Esophagus muscularis mucosa (tissue), 3 donors: ENCODE results near the gene CCDC92B.

Source experiments
- POLR2A ChIP-seq: fragments of 450-650 bp; IDR thresholded peaks from one replicate; pipeline ENCODE4 v1.6.1; 2017; ENCODE audit warnings: antibody characterized with exemption, moderate library complexity, mild to moderate bottlenecking, low read depth
- TF ChIP-seq, protein P1 (sequence below), 3 experiments: fragments of 200-600 bp in 2 of 3; fragments of 450-650 bp in 1 of 3; sonication (generic) in 2 of 3; IDR thresholded peaks; one replicate each; pipeline ENCODE4 v1.5.1; 2017 to 2019; ENCODE audit warnings: antibody characterized with exemption in 3 of 3, mild to moderate bottlenecking in 2 of 3, moderate library complexity in 1 of 3

DNA sequence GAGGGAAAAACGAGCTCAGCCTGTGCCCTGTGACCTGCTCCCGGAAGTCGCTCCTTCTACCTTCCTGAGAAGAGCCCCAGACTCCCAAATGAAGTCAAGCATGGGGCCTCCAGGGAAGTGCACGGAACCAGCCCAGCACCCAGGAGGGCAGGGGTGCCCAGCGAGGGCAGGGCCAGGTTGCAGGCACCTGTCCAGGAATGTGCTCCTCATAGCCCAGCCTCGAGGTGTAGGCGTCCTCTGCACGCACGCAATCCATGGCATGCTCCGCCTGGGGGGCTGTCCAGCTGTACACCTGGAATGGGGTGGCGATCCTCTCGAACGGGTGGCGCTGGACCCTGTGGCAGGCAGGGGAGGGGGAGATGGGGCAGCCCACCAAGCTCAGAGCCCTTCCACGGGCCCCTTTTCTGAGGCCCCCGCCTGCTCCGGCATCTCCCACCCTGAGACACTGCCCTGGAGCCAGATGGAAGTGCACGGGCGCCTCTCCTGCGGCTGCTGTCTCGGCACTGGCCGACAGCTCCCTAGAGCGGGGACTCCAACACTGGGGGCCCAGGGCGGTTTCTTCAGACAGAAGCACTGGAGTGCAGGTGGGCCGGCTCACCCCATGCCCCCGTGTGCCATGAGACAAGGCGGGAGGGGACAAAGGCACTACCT lies 48.8 kb downstream of the CCDC92B start:
- TF ChIP-seq, protein P1, sequence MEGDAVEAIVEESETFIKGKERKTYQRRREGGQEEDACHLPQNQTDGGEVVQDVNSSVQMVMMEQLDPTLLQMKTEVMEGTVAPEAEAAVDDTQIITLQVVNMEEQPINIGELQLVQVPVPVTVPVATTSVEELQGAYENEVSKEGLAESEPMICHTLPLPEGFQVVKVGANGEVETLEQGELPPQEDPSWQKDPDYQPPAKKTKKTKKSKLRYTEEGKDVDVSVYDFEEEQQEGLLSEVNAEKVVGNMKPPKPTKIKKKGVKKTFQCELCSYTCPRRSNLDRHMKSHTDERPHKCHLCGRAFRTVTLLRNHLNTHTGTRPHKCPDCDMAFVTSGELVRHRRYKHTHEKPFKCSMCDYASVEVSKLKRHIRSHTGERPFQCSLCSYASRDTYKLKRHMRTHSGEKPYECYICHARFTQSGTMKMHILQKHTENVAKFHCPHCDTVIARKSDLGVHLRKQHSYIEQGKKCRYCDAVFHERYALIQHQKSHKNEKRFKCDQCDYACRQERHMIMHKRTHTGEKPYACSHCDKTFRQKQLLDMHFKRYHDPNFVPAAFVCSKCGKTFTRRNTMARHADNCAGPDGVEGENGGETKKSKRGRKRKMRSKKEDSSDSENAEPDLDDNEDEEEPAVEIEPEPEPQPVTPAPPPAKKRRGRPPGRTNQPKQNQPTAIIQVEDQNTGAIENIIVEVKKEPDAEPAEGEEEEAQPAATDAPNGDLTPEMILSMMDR (IDR thresholded peaks at IDR 0.05) = no peak
- TF ChIP-seq POLR2A = no peak
